ENCODE measurements around the gene TMEM208.
A peak's percentile ranks its signal among the peaks of the same experiment; 100 is the strongest.

TMEM208 gene

DNA sequence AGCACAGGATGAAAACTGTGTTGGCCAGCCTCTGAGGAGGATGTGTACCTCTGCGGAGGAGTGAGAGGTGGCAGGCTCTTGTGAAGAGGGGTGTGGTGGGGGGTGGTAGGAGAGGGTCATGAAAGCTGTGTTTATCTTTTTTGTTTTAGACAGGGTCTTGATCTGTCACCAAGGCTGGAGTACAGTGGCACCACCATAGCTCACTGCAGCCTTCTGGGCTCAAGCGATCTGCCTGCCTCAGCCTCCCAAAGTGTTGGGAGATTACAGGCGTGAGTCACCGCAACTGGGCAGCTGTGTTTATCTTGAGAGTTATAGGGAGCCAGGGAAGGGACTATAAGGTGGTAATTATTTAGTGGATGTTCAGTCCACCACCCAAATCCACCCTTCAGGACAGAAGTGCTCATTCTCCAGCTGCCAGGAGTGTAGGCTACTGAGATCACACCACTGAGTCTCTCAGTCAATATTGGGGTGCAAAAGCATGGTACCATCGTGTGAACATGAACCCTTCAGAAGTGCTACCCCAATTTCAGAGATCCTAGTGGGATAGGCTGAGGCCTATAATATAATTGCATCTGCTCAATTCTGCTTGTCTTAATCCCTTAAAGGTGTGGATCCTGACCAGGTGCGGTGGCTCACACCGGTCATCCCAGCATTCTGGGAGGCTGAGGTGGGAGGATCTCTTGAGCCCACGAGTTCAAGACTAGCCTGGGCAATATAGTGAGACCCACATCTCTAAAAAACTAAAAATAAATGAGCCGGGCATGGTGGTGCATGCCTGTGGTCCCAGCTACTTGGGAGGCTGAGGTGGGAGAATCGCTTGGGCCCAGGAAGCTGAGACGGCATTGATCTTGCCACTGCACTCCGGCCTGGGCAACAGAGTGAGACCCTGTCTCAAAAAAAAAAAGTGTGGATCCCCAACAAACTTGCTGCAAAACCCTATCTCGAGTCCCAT is 36.2 kb upstream of the TMEM208 start:
- DNase-seq, result no peak
- intact Hi-C loops (cut with DNase I), result loop anchor here (5.0 kb wide), 1 partner anchor 37 kb away; the partner anchor contains the start of gene TMEM208

GRCh38 chr16:67191411-67191994 is 35.4 kb upstream of the TMEM208 start:
- no peak for DNase-seq
- intact Hi-C loops (cut with DNase I), result loop anchor here (5.0 kb wide), 1 partner anchor 36 kb away; the partner anchor contains the start of gene TMEM208

GRCh38 chr16:67191995-67192681 is 34.8 kb upstream of the TMEM208 start, which contains the start of gene E2F4:
E2F4 (plus strand) TSS chr16:67192155; CDS start chr16:67192228, 73 bp downstream.
- intact Hi-C loops (cut with DNase I), result loop anchor here (5.0 kb wide), 1 partner anchor 35 kb away; the partner anchor contains the start of gene TMEM208
- DNase-seq, result peak; percentile 88 to 98 (median 94)

DNA sequence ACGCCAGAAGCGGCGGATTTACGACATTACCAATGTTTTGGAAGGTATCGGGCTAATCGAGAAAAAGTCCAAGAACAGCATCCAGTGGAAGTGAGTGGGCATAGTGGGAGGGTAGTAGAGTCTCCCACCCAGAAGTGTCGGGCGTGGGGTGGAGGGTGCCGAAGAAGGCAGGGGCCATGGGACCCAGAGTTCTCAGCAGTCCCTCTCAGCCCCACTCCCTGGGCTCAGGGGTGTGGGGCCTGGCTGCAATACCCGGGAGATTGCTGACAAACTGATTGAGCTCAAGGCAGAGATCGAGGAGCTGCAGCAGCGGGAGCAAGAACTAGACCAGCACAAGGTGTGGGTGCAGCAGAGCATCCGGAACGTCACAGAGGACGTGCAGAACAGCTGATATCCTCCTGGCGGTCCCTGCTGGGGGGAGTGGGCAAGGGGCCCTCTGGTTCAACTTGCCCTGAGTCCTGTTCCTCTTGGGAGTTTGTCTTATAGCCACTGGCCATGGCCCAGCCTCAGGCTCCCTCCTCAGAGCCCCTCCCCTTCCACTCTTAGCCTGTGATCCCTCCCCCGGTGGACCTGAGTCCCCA is 34.1 kb upstream of the TMEM208 start:
- intact Hi-C loops (cut with DNase I), result loop anchor here (5.0 kb wide), 1 partner anchor 34 kb away; the partner anchor contains the start of gene TMEM208
- DNase-seq, result no peak

GRCh38 chr16:67193536-67193935 is 33.4 kb upstream of the TMEM208 start:
- intact Hi-C loops (cut with DNase I), result loop anchor here (5.0 kb wide), 1 partner anchor 34 kb away; the partner anchor contains the start of gene TMEM208
- no peak for DNase-seq

DNA sequence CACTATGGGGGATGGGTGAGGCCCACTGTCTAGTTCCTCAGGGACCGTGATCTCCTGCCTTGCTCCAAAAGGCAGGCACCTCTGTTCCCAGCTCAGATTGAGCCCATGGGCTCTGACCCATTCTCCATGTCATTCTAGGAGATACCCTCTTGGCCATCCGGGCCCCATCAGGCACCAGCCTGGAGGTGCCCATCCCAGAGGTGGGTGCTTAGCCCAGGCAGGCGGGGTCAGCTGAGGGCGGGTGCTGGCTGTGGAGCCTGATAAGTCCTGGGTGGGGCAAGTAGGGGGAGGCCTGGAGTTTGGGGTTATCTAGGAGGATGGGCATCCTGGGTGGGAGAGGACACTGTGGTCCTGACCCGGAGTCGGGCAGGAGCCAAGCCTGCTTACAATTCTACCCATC is 32.7 kb upstream of the TMEM208 start:
- no peak for DNase-seq
- intact Hi-C loops (cut with DNase I), result loop anchor here (5.0 kb wide), 1 partner anchor 33 kb away; the partner anchor contains the start of gene TMEM208

- DNase-seq, result no peak
- intact Hi-C loops (cut with DNase I), result no loop called here
These were observed 31.3 kb upstream of the TMEM208 start for GRCh38 chr16:67195676-67196075.

- no peak for DNase-seq
- intact Hi-C loops (cut with DNase I), result no loop called here
These were observed 30.0 kb upstream of the TMEM208 start for GRCh38 chr16:67196881-67197280.

- no peak for DNase-seq
- intact Hi-C loops (cut with DNase I), result no loop called here
These were observed 29.2 kb upstream of the TMEM208 start for GRCh38 chr16:67197704-67198103.

DNA sequence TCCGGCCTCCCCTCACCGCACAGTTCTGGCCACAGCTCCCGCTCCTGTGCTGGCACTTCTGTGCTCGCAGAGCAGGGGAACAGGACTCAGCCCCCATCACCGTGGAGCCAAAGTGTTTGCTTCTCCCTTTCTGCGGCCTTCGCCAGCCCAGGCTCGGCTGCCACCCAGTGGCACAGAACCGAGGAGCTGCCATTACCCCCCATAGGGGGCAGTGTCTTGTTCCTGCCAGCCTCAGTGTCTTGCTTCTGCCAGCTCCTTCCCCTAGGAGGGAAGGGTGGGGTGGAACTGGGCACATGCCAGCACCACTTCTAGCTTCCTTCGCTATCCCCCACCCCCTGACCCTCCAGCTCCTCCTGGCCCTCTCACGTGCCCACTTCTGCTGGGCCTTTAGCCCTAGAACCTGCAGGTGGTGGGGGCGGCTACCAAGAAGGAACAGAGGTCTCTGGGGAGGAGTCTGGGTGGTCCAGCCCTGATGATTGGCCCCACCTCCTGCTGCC is 28.6 kb upstream of the TMEM208 start:
- intact Hi-C loops (cut with DNase I), result no loop called here
- peak in 40 of 42 donors; percentile 40 to 83 (median 68) for DNase-seq

DNA sequence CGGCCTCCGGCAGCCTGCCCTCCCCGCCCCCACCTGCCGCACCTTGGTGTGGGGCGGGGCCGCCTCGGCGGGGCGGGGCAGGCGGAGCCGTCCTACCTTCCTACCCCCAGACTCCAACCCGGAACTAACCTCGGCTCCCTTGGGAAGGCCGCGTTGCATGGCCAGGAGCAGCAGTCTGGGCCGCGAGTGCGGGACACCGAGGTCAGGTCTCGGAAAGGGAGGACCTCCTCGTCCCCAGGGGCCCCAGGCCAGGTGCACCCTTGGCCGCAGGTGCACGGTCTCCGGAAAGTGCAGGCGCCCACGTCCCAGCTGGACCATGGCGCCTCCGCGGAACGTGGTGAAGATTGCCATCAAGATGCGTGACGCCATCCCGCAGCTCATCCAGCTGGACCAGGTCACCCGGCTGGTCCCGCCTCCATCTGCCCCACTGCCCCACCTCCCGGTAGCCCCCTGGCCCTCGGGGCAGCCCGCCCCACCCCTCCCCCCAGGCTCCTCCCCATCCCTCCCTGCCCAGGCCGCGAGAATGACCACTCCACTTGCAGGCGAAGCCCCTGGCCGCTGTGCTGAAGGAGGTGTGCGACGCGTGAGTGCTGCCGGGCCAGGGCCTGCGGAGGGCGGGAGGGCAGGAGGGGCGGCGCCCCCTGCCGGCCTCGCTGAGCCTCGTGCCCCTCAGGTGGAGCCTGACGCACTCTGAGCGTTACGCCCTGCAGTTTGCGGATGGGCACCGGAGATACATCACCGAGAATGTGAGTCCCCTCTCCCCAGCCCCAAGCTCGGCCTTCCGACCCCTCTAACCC is 27.7 kb upstream of the TMEM208 start, which contains the start of gene ELMO3:
TSS of gene ELMO3 (plus strand) at position 121 of the 797 bp plus-strand sequence. CDS start at position 317, 196 bp downstream.
- DNase-seq, result peak in 8 of 42 donors; percentile 23 to 57 (median 35)
- intact Hi-C loops (cut with DNase I), result no loop called here

DNA sequence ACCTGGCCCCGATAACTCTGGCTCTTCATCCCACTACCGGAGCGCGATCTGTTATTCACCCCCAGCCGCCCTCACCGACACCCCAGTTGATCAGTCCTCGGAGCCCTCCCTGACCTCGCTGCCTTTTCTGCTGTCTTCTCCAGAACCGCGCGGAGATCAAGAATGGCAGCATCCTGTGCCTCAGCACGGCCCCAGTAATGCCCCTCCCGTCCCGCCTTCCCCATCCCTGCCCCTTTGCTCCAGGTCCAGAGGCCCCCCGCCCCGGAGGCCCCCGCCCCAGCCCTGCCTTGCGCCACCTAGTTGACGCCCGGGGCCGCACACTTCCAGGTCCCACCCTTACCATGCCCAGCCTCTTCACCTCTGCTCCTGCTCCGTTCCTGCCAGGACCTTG is 27.1 kb upstream of the TMEM208 start:
- intact Hi-C loops (cut with DNase I), result no loop called here
- peak in 2 of 42 donors; percentile 31 to 48 for DNase-seq

DNA sequence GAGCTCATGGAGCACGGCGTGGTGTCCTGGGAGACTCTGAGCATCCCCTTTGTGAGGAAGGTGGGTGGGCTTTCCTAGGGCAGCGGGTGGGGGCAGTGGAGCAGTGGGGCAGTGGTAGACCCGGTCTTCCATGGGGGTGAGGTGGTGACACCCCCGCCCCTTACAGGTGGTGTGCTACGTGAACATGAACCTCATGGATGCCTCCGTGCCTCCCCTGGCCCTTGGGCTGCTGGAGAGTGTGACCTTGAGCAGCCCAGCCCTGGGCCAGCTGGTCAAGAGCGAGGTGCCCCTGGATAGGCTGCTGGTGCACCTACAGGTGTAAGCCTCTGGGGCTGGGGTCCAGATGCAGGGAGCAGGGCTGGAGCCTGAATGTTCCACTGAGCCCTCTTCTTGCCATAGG is 26.4 kb upstream of the TMEM208 start:
- no peak for DNase-seq
- intact Hi-C loops (cut with DNase I), result no loop called here

DNA sequence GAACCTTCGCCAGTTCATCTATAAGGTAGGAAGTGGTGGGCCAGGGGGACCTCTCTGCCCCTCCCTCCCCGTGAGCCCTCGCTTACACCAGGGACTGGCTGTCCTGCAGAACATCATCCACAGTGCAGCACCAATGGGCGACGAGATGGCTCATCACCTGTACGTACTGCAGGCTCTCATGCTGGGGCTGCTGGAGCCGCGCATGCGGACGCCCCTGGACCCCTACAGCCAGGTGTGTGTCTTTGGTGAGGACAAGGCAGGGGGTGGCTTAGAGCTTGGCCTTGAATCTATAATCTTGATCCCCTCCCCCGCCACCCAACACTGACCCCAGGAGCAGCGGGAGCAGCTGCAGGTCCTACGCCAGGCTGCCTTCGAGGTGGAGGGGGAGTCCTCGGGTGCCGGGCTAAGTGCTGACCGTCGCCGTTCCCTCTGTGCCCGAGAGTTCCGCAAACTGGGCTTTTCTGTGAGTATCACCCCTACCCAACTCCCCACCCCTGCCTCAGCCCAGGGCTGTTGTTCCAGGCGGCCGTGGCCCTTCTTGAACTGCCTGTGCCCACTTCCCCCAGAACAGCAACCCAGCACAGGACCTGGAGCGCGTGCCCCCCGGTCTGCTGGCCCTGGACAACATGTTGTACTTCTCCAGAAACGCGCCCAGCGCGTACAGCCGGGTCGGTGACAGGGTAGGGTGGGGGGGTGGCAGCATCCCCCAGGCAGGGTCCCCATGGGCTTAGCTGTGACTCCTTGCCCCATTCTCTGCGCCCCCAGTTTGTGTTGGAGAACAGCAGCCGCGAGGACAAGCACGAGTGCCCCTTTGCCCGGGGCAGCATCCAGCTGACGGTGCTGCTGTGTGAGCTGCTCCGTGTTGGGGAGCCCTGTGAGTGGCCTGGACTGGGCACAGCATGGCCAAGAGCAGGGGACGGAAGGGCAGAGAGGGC is 25.3 kb upstream of the TMEM208 start:
- intact Hi-C loops (cut with DNase I), result no loop called here
- DNase-seq, result no peak

GRCh38 chr16:67202426-67202825 is 24.5 kb upstream of the TMEM208 start:
- intact Hi-C loops (cut with DNase I), result no loop called here
- no peak for DNase-seq

DNA sequence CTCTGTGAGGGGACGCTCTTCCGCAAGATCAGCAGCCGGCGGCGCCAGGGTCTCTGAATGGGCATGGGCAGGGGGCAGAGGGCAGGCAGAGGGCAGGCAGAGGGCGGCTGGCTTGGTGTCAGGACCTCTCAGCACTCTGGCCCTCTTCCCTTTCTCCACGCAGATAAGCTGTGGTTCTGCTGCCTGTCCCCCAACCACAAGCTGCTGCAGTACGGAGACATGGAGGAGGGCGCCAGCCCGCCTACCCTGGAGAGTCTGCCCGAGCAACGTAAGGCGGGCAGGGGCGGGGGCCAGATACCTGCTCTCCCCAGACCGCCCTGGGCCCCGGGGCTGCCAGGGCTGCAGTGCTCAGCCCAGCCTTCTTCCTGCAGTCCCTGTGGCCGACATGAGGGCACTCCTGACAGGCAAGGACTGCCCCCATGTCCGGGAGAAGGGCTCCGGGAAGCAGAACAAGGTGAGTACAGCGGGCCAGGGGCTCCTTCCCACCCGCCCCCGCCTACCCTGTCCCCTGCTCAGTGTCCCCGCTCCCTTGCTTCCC is 23.9 kb upstream of the TMEM208 start:
- DNase-seq, result no peak
- intact Hi-C loops (cut with DNase I), result no loop called here
